NCI-H1417 (cell line): Measurements from ENCODE around the gene TSPAN1.

Source experiments
- DNase-seq, 3 experiments: peaks; one replicate each; lab custom pipeline; 2025; lab: John Stamatoyannopoulos, UW

Gene TSPAN1

DNA sequence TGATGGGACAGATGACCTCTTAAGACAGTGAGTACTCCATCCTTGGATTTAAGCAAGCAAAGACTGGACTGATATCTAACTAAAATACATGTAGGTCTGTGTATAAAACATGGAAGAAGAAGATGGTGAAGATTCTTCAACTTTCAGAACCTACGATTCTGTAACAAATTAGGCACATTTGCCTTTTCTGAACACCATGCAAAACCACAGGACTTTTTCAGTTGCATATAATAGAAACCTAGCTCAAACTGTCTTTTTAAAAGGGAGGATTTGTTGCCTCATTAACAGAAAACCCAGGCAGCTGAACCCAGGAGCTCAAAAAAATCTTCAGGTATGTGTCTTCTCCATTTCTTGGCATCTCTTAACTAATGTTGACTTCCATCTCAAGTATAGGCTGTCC is 14.7 kb upstream of the TSPAN1 start:
- no peak for DNase-seq

DNA sequence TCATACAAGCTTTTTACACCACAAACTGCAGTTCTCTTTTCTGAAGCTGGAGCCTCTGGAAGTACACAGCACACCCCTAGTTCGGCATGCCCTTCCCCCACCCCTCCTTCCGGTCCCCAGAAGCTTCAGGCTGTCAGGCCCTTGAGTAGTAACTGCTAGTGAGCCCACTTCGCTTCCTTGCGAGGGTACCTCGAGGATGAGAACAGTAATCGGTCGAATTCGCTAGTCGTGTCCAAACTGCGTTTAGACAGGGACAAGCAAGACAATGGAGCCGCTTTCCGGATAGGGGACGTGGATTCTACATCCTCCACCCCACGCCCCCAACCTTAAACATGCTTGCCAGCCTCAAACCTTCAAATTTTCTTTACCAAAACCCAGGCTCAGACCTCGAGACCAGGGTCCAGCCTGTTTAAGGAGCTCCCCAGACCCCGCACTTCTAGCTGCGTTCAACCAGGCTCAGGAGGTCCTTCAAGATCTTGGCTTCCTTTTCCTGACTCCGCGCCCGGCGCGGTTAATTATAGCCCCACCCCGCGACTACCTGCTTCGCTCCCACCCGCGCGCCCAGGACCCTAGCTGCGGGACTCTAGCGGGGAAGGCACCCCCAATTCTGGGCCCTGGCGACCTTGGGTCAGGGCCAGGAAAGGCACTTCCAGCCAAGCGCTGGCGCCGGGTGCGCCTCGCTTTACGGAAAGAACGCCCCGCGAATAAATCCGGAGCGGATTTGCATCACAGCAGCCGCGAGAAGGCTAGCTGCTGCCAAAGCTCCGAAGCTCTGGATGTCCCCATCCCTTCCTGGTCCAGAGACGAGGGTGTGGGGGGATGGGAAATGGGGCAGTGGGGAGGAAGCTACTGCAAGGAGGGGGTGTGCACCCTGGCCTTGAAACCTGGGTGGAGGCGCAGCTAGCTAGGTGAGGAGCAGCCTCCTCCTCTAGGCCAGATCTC is 8.1 kb upstream of the TSPAN1 start:
- no peak for DNase-seq

DNA sequence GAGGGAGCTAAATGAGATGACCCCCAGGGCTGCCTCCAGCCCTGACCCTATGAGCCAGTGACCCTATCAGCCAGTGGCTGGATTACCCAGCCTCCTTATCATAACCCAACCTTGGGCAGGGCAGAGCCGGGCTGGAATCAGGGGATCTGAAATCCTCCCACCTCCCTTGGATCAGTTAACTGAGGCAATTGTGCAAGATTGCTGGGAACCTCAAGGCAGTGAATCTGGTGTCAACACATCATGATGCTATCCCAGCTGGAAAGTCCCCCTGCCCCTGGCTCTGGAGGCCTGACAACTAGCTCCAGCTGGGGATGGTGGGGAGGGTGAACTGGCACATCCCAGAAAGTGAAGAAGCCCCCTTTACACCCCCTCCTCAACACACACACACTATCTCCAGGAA is 6.4 kb upstream of the TSPAN1 start:
- no peak for DNase-seq

DNA sequence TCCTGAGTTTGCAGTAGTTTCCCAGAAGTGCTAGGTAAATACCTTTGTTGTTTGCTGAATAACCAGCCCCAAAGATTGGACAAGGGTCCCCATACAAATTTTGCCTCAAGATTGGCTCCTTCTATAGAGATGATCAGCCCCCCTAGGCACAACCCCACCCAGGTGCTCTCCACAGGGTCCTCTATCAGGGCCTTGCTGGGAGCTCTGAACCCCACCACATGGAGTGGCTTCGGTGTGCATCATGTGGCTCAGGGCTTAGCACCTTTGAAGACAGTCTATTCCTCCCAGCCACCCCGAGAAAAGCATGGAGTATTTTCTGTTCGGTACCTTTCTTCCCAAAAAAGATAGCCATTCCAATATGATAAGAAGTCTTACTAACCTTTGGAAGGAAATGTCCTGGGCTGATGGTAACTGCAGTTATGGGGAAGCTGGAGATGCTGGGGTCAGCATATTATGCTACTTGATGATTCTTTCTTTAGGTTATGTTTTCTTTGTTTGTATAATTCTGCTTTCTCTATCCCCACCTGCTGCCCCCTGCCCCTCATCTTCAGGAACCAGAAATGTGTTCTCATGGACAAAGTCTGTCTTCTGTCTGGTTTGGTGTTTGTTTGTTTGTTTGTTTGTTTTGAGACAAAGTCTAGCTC is 5.0 kb upstream of the TSPAN1 start:
- no peak for DNase-seq

DNA sequence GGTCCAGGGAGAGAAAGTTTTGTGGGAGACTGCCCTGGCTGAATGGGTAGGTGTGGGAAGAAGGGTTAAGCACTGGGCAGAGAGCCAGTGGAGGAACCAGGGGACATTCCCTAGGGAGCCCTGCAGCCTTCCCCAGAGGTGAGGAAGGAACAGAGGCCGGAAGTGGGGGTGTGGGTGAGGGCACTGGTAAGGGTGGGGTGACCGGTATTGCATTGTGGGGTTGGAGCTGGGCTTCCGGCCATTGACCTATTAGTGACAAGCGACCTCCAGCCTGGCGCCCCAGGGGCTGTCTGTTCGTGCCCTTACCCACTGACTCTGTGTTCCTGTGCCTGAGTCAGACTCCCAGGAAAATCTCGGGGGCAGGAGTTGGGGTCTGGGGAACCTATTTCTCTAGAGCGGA is 3.5 kb upstream of the TSPAN1 start:
- DNase-seq, result no peak

DNA sequence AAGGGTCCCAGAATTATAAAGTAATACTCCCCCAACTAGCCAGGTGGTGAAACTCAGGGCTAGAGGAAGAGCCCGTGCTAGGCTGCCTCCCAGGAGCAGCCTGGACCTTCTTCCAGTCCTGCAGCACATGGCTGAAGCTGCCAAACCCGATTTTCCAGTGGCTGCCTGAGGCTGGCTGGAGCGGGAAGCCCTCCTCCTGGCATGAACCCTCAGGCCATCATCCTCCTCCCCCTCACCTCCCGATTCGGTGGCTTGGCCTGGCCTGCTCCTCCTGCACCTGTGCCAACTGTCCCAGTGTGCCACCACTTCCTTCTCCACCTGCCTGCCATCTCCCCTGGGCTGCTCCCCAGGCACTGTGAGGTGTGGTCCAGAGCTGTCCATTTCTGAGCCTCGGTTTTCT is 3.0 kb upstream of the TSPAN1 start:
- DNase-seq, result peak in 2 of 3 experiments; percentile 45 to 65

DNA sequence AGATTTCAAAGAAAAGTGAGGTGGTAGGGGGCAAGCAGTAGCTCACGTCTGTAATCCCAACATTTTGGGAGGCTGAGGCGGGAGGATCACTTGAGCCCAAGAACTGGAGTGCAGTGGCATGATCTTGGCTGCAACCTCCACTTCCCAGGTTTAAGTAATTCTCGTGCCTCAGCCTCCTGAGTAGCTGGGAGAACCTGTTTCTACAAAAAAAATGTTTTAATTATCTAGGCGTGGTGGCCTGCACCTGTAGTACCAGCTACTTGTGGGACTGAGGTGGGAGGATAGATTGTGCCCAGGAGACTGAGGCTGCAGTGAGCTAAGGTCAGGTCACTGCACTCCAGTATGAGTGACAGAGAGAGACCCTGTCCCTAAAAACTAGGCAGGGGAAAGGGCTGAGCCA is 2.6 kb upstream of the TSPAN1 start:
- DNase-seq, result no peak

DNA sequence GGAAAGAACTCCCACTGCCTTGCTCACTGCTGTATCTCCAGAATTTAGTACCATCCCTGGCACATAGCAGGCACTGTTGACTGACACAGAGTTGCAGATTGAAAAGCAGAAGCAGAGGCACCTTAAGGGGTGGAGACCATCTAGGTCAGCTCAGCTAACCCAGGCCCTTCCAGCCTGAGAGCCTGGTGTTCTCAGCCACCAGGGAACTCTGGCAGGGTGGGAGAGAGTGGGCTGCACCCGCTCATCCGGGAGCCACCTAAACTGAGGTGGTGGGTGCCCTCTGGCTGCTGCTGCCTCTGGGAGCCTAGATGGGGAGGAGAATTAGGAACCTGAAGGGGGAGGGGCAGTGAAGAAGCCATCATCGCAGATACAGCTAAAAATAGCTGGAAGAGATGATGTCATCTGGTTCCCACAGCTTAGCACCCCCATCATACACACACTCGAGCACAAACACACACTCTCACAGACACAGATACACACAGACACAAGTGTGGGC is 1.5 kb upstream of the TSPAN1 start:
- DNase-seq, result peak; percentile 16 to 32 (median 29)

DNA sequence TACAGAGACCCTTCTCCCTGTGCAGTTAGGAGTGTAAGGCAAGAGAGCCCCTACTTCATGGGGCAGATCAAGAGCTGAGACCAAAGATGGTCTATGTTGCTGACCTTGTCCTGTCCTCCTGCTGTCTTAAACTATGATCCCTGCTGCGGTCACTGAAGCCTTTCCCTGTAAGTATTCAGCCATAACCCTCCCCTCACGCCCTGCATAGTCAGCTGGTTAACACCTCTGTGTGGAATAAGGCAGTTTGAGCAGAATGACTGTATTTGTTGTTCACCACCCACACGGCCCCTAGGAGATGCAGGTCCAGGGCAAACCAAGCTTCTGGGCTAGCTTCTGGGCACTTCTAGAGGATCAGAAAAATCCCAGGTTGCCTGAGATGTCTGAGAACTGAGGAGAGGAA is 356 bp downstream of the TSPAN1 start:
- DNase-seq, result no peak

DNA sequence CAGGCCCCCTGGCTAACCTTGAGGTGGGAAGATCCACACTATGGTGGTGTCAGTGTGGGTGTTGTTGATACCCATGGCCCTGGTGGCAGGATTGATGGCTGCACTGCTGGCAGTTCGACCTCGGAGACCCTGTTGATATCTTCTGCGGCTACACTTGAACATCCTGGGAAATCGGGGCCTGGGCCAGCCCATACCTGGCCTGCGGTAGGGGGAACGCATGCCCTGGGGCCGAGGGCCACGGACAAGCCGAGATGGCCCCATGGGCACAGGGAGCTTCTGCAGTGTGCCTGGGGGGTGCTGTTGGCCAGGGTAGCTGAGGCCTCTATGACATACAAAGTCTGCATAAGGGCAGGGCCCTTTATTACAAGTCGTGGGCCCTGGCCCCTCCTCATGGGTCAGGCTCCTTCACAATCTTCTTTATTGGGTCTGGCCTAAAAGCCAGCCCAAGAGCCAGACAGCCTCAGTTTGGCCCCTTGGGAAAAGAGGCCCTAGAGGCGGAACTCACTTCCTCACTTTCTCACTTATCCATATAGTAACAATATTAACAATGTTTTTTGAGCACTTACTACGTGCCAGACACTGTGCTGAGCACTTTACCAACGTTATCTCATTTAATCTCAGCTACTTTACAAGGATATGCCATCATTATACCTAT is 1.5 kb downstream of the TSPAN1 start, which contains the start of gene P3R3URF:
P3R3URF (minus strand) TSS at position 278 of the 655 bp plus-strand sequence; CDS start at position 261, 17 bp downstream.
- no peak for DNase-seq

DNA sequence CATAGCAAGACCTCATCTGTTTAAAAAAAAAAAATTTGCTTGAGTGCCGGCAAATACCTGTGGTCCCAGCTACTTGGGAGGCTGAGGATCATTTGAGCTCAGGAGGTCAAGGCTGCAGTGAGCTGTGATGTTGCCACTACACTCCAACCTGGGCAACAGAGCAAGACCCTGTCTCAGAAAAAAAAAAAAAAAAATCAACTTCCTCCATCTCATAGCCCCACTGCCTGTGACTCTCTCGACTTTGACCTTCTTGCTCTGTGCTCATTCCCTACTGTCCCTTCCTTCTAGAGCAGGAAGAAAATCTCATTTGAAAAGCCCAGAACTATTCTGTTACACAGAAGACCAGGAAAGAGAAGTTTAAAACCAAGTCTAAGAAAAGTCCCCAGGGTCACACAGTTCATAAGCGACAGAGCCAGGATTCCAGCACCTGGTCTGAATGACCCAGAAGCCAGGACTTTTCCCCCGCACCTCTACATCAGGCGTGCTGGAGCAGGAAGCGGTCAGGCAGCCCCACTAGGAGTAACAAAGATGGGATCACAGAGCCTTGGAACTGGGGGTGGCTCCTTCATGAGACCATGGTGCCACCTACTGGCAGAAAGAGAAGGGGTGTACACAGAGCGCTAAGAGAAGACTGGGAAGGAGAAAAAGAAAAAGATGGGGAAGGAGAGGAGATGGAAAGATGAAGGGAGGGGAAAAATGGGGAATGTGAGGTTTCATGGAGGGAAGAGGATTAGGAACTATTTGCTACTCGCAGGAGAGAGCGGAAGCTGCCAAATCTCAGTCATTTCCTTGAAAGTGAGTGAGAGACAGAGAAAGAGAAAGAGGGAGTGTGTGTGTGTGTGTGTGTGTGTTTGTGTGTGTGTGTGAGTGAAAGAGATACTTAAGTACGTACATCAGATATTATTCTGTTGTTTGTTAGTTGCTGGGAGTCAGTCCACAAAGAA is 4.5 kb downstream of the TSPAN1 start:
- peak; percentile 81 to 94 (median 84) for DNase-seq

DNA sequence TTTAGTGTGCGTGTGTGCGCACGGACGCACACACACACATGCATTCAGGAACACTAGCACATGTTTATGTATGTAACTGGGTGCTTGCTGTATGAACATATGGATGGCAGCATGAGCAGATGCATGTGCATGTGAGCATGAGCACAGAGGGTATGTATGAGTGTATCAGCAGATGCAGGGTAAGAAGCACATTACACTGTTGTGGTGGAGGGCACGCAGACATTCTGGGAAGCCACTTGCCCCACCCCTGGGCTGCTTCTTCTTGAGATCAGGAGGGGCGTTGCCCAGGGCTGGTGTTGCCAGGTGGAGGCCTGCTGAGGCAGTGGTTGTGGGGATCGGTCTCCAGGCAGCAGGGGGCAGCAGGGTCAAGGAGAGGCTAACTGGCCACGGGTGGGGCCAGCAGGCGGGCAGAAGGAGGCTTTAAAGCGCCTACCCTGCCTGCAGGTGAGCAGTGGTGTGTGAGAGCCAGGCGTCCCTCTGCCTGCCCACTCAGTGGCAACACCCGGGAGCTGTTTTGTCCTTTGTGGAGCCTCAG is 5.3 kb downstream of the TSPAN1 start:
- peak; percentile 75 to 88 (median 81) for DNase-seq

DNA sequence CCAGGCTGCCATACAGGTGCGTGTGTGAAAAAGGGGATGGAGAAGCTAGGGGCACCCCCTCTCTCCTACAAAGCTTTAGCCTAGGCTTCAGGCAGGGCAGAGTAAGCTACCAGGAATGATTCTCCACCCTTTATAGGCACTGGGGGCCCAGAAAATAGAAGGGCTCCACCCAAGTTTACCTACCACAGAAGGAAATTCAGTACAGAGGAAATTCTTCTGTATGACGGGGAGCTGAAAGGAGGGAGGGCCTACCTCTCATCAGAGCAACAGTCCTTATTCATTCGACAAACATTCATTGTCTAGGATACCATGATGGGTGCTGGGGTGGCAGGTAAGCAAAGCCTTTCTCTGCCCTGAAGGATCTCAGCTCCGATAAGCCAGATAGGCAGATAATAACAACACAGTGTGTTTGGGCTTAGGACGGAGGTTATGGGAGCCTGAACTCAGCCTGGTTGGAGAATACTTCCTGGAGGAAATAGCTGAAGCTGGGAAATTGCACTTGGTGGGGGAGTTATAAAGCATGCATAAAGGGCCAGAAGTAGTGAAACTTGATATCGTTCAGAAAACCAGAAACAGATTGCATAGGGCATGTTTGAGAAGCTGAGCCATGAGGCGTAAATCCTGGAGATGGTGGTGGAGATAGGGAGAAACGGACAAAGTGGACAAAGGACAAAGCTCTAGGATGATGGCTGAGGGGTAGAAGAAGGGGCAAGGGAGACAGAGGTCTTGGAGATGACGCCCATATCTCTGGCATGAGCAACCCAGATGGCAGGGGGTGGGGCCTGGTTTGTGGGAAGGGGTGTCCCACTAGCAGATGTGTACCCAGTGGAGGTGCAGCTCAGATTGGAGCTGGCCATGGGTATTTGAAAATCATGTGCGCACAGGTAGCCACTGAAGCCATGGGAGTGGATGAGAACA is 6.7 kb downstream of the TSPAN1 start:
- DNase-seq, result peak in 2 of 3 experiments; percentile 12 to 15

DNA sequence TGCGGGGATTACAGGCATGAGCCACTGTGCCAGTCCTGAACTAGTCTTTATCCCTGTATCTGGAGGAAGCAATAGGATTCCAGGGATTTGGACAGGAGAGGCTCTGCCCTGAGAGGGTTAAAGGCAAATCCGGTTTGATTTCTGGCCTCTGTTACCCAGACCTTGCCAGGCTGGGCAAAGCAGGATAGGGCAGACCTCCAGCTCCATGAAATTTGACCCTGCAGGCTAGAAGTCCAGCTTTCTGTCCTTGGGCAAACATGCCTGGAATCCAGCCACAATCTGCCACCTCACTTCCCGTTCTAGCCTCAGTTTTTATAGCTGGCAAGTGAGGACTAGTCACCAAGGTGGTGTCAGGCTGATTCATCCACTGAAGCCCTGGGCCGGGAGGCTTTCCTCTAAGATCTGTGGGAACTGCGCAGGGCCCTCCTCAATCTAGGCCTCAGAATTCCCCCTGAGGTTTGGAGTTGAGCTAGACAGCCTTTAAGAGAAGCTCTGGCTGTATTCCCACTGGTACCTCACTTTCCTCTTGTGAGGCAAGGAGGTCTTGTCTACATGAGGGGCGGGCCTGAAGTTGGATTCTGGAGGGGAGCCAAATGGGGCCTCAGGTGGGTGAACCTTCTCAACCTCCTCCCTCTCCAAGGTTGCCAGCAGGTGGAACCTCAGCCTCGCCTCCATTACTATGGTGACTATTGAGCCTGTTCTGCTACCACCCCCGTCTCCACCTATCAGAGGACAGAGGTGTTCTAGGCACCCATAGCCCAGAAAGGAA is 8.4 kb downstream of the TSPAN1 start:
- peak; percentile 58 to 68 (median 60) for DNase-seq

DNA sequence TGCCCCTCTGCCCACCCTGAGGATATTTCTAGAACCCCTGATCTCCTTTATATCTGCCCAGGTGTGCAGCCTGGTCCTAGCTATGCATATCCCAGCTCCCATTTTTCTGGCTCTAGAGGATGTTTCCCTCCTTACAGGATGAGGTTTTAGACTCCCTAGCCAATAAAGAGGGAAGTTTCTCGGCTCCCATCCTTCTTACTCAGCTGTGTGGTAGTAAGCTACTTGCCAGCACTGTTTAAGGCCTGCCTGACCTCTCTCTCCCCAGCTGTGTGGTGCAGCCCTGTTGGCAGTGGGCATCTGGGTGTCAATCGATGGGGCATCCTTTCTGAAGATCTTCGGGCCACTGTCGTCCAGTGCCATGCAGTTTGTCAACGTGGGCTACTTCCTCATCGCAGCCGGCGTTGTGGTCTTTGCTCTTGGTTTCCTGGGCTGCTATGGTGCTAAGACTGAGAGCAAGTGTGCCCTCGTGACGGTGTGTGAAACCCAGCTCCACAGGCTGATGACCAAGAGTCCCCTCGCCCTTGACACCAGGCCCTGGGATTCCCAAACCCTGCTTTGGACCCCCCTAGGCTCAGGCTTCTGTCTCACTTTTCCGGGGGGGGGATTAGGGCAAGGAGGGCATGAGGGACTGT is 9.2 kb downstream of the TSPAN1 start:
- DNase-seq, result no peak

DNA sequence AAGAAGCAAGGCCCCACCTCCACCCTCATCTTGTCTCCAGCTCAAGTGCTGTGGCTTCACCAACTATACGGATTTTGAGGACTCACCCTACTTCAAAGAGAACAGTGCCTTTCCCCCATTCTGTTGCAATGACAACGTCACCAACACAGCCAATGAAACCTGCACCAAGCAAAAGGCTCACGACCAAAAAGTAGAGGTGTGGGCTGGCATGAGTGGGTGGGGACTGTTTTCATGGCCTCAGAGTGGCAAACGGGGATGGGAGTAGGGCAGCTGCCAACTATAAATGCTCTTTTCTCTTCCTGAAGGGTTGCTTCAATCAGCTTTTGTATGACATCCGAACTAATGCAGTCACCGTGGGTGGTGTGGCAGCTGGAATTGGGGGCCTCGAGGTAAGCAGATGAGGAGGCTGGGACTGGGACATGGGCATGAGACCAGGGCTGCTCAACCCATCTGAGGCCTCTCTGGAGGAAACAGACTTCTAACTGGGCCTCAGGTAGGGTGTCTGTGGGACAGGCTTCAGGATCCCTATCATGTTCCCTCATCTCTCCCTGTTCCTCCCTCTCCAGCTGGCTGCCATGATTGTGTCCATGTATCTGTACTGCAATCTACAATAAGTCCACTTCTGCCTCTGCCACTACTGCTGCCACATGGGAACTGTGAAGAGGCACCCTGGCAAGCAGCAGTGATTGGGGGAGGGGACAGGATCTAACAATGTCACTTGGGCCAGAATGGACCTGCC is 10.2 kb downstream of the TSPAN1 start:
- no peak for DNase-seq

DNA sequence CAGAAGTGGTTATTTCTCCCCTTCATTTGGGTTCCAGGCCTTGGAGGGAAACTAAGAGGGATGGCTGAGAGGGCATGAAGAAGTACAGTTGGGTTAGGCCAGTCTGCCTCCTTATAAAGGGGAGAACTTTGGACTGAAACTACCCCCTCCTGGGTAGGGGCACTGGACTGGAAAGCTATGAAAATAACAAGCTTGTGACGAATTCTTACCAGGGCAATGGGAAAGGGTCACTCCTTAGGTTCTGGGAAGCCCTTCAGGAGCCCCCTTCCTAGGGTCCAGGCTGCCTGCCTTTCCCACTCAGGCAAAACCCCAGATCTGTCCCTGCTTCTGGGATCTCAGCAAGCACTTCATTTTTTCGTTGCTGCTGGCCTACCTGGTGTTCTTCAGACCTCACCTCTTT is 11.2 kb downstream of the TSPAN1 start:
- DNase-seq, result no peak
